HG03095 (cell line): ENCODE results near the gene PPM1H.
A peak's percentile ranks its signal among the peaks of the same experiment; 100 is the strongest.

Source experiments
- ATAC-seq: cut with Tn5 transposase; IDR thresholded peaks from one replicate; pipeline ENCODE4 v1.9.1; 2021; ENCODE audit warnings: moderate library complexity; ENCODE audit not compliant: unreplicated experiment

Gene PPM1H

DNA sequence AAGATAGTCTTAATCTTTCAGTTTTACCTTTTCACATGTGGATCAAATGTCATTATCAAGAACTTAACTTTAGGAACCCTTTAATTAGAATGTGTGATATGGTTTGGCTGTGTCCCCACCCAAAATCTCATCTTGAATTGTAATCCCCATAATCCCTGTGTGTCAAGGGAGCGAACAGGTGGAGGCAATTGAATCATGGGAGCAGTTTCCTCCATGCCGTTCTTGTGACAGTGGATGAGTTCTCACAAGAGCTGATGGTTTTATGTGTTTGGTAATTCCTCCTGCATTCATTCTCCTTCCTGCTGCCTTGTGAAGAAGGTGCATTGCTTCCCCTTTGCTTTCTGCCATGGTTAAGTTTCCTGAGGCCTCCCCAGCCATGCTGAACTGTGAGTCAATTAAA lies 307.8 kb downstream of the PPM1H start:
- no peak for ATAC-seq

GRCh38 chr12:62625228-62625627 lies 309.7 kb downstream of the PPM1H start:
- ATAC-seq = no peak

DNA sequence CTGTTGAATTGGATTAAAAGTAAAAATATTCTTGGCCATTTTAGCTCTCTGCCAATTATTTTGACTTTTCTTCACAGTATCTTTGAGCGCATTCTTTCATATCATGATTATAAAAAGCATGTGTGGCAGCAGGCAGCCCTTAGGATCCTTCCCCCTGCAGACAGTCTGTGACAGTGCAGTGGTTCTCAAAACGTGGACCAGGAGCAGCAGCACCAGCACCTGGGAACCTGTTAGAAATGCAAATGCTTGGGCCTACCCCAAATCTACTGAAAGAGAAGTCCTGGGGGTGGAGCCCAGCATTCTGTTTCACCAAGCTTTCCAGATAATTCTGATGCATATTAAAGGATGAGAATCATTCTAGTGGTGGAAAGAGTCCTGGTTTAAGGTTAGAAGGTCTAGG lies 312.8 kb downstream of the PPM1H start:
- no peak for ATAC-seq

DNA sequence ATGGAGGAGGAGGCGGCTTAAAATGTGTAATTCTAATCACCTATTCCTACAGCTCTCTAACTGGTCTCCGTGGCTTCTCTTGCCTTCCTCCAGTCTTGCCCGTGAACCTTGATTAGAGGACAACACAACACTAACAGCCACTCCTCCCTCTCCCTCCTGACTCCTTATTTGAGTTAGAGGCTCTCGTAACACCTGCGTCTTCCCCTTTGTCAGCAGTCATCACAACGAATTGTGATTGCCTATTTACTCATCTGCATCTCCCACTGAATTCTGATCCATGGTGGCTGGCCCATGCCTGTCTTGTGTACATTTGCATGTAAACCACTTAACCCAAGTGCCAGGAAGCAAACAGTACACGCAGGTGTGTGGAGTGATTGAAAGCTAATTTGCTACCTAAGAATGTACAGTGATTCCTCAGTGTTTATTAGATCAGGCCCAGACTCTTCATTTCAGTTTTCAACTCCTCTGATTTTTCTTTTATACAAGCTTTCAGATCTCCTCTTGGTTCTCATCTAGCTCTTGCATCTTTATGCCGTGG lies 313.8 kb downstream of the PPM1H start:
- ATAC-seq = no peak

- no peak for ATAC-seq
These were observed 316.0 kb downstream of the PPM1H start for GRCh38 chr12:62618930-62619329.

GRCh38 chr12:62618319-62618718 lies 316.6 kb downstream of the PPM1H start:
- ATAC-seq = no peak

- no peak for ATAC-seq
These were observed 321.9 kb downstream of the PPM1H start for GRCh38 chr12:62613081-62613480.

DNA sequence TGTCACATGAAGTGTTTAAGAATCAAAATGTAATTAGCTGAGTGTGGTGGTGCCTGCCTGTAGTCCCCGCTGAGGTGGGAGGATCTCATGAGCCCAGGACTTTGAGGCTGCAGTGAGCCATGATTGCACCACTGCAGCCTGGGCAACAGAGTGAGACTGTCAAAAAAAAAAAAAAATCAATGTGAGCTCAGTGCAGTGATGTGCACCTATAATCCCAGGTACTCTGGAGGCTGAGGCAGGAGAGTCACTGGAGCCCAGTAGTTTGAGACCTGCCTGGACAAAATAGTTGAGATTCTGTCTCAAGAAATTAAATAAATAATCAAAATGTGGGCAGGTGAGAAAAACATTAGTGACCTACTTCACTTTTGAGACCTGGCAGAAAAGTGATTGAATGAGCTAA lies 328.3 kb downstream of the PPM1H start:
- no peak for ATAC-seq

GRCh38 chr12:62605981-62606380 lies 329.0 kb downstream of the PPM1H start:
- no peak for ATAC-seq

GRCh38 chr12:62604871-62605270 lies 330.1 kb downstream of the PPM1H start:
- ATAC-seq = no peak

GRCh38 chr12:62604373-62604772 lies 330.6 kb downstream of the PPM1H start:
- no peak for ATAC-seq

DNA sequence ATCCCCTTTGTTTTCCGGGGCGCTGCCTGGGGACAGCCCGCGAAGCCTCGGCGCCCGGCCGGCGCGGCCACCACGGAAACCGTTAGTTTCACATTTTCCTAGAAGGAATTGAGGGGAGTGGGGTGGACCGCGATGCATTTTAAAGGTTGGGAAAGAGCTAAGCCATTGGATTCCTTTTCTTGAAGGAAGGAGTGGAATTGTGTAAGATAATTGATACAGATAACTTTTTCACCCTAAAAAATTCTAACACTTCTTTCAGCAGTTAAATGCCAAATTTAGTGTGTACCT lies 331.2 kb downstream of the PPM1H start:
- no peak for ATAC-seq

GRCh38 chr12:62603061-62603810 lies 331.7 kb downstream of the PPM1H start:
- ATAC-seq = peak; percentile 62

DNA sequence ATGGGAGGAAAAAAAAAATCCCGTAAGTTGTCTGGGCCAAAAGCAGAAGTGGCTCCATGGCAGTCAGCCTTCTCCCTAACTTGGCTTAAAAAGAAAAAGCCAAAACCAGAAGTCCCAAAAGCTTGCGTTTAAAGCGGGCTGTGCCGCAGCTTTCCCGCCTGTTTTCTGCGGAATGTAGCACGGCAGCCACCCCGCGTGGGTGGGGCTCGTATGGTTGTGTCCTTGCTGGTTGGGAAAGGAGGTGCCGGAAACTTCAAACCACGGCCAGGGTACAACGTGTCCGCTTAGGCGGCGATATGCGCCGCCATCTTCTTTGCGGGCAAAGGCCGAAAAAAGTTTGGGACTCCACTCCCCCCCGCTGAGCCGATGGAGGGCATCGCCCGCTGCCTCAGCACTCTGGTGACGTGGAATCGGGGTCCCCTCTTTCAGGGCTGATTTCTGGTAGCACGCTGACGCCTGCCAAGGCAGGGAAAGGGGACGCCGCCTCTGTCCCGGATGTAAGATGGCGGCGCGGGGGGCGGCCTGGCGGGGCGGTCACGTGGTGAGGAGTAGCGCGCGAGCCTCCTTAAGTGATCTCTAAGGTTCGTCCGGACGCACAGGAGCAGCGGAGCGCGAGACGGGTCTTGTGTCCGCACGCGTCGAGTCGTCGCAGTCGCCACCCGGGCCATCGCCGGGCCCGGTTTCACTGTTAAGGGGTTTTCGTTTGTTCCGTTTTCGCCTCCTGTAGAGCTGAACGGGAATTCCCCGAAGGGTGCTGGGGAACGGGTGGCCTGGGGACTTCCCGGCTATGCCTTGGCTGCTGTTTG lies 332.5 kb downstream of the PPM1H start:
- peak; percentile 66 for ATAC-seq

- no peak for ATAC-seq
These were observed 333.2 kb downstream of the PPM1H start for GRCh38 chr12:62601765-62602164.

DNA sequence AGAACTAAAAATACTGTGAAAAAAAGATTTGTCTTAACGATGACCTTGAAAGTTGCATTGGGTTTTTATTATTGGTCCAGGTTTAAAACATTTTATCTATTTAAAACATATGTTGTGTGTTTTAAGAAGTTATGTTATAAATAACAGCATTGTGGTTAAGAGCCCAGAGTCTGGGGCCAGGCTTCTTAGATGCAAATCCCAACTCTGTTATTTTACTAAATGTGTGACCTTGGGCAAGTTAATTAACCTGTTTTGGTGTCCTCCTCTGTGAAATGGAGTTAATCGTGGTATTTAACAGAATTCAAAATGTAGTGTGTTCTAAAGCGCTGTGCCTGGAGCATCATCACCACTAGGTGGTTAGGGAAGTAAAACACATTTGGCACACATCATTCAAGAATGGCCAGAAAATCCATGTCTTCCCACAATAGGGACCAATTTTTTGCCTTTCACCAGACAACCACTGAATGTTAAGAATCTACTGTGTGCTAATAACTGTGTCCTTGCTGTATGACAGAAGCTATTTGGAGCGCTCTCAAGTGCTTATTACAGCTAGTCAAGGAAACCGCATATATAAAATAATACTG lies 335.0 kb downstream of the PPM1H start:
- no peak for ATAC-seq

- no peak for ATAC-seq
These were observed 336.1 kb downstream of the PPM1H start for GRCh38 chr12:62598846-62599245.

- ATAC-seq = no peak
These were observed 337.7 kb downstream of the PPM1H start for GRCh38 chr12:62597253-62597652.
